HG02571 (cell line): ENCODE measurements around the gene VAV2.

ENCODE experiments used
- ATAC-seq: cut with Tn5 transposase; IDR thresholded peaks from one replicate; pipeline ENCODE4 v1.9.1; 2021; ENCODE audit warnings: mild to moderate bottlenecking, moderate library complexity; ENCODE audit not compliant: unreplicated experiment

VAV2 gene

DNA sequence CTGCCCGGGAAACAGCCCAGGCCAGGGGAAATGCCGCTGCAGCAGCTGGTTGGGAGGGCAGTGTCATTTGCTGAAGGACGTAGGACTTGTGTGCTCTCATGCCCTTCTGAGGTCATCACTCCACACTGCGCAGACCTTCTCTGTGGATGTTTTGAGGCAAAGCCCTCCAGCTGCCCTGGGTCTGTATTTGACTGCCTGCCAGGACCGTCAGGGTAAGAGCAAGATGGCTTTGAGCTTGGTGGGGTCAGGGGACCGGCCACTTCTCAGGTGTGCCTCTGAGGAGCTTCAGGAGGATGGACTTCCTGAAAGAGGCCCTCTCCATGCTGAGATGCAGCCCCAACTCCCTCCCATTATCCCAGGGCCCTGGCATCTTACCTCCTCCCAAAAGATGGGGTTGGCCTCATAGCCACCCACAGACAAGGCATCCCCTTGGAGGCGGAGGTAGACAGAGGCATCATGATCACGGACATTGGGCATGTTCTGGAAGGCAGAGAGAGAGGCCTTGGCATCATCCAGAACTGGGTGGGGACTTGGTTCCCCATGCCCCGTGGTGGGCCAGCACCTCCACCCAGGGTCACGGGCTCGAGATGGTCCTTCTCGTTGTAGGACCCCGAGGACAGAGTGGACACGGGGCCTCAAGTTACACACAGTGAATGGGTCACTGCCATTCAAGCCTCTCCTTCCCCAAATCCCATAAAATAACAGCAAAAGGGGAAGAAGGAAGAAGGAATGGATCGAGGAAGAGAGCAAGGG is 273.4 kb downstream of the VAV2 start:
- ATAC-seq: no peak

DNA sequence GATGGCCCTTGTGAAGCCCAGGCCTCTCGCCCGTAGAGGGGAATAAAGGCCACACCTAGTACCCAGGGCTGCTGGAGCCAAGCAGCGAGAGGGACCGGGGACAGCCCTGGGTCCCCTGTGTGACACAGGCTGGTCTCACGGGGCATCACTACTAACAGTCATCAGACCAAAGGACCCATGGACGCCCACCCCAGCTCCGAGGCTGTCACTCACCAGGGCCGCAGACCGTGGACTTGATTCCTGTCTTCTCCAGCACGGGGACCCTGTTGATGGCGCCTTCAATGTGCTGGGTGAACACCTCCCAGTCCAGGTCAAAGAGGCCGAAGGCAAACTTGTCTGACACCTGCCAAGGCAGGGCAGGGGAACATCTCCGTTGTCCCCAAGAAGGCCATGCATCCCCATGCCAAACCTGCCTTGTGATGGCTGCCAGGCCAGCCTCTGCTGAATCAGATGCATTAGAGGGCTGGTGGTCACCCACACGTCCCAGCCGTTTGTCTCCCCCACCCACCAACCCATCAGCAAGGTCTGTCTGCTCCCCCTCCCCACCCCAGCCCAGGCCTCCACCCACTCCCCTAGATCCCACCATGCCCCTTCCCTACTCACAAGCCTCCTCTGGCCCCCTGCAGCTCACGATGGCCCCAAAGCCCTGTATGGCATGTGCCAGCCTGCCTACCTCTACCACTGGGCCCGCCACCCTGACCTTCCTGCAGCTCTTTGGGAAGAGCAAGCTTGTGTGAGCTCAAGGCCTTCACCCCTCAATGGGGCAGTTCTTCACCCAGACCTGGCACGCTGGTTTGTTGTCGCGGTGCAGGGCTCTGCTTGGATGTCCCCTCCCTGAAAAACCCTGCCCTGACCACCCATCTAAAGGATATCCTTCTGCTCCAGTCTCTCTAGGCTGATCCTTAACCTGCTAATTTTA is 274.8 kb downstream of the VAV2 start:
- no peak for ATAC-seq

DNA sequence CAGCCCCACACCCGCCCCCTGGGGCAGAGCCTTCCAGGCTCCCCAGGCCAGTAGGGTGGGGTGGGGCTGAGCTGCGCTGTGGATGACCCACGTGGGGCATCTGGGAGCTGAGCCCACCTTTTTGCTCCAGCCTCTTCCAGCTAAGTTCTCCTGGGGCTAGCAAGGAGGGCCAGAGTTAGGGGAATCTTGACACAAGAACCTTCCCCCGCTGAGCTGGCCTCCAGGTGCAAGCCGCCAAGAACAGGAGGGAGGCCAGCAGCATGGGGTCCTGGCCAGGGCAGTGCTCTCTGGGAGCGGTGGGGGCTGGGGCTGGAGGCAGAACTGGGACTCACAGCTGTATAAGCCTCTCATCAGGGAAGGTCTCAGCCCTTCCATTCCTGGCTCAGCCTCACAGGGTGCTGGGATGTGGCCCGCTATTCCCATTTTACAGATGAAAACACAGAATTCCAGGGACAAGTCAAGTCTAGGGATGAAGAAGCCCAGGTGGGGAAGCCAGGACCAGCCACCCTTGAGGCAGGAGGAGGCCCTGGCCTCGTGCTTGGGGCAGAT is 275.5 kb downstream of the VAV2 start:
- ATAC-seq: no peak

DNA sequence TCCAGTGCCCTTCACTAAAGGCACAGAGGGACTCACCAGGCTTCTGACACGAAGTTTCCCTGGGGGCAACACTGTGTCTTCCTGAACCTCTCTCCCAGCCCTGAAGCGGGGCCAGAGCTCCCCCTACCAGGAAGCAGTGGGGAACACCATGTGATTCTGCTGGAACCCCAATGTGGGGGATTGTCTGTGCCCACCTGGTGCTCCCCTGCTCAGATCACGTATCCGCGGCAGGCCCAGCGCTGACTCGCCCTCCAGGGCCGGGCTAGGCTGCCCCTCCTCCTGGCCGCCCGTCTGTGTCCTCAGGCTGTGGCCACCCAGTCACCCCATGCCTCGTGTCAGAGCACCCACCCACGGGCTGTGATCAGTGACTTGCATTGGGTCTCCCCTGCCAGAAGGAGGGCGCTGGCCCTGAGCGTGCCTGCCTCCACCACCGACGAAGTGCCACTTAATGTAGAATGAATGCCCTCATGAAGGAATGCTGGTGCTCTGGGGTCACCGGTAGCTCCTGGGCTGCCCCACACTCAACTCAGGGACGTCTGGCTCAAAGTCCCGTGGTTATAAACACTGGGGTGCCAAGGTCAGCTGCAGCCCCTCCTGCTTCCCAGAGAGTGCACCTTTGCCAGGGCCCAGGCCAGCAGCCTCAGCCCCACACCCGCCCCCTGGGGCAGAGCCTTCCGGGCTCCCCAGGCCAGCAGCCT is 276.1 kb downstream of the VAV2 start:
- ATAC-seq: no peak

DNA sequence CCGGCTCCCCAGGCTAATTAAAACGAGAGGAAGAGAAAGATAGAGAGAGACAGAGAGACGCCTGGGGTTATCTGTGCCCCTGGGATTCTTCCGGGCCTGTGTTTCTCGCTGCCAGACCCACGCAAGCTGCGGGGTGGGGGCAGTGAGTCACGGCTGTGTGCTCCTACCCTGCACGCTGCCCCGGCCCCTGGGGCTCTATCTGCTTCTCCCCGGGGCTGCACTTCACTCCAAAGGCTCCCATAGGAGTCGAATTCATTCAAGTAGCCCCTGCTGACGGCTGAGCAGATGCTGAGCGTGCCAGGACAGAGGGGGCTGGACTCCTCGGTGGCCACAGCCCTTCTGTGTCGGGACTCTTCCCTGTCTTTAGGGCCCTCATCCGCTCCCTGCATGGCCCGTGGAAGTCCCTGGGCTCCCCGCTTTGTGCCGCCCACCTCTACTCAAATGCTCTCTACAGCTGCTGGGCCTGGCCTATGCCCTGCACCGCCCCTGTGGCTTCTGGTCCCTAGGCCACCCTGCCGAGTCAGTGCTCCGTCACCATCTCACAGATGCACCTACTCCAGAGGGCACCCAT is 276.7 kb downstream of the VAV2 start:
- no peak for ATAC-seq

DNA sequence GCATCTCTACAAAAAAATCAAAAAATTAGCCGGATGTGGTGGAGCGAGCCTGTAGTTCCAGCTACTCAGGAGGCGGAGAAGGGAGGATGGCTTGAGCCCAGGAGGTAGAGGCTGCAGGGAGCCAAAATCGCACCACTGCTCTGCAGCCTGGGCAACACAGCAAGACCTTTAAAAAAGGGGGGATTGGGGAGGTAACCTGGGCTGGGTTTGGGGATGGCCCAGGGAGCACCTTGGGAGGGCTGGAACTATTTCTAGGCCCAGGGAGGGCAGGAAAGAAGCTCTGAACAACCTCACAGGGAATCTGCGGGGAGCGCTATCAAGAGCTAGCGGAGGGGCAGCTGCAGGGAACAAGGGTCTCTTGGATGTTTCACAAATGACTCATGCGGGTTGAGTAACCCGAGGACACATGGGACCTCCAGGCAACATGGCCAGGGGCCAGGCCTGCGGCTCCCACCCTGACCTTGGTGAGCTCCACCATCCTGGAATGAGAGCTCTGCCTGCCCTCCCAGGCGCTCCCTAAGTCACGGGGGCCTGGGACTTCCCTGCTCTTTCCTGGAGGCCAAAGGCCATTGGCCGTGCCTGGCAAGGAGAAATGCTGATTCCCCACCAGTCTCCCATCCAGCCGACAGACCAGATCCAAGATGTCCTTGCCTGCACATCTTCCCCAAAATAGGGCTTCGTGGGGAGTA is 277.4 kb downstream of the VAV2 start:
- no peak for ATAC-seq

DNA sequence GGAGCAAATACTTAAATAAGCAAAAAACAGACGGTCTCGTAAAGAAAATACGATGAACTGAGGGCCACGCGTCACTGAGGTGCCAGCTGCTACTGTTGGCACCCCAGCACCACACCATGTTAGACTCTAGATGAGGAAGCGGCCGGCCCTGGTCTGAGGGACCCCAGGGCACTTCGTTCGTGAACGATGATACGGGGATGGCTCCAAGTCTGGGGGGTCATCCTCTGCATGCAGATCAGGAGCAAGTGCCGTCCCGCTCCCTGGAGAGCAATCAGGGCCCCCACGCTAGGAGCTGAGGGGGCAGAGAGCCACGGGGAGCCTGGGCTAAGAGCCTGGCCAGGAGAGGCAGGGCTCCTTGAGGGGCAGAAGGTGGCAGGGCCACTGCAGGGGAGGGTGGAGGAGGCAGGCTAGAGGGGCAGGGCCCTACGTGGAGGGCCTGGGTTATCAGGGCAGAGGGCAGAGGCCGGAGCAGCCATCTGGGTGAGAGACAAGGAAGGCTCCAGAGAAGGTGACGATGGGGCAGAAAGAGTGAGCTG is 278.1 kb downstream of the VAV2 start:
- ATAC-seq: no peak

DNA sequence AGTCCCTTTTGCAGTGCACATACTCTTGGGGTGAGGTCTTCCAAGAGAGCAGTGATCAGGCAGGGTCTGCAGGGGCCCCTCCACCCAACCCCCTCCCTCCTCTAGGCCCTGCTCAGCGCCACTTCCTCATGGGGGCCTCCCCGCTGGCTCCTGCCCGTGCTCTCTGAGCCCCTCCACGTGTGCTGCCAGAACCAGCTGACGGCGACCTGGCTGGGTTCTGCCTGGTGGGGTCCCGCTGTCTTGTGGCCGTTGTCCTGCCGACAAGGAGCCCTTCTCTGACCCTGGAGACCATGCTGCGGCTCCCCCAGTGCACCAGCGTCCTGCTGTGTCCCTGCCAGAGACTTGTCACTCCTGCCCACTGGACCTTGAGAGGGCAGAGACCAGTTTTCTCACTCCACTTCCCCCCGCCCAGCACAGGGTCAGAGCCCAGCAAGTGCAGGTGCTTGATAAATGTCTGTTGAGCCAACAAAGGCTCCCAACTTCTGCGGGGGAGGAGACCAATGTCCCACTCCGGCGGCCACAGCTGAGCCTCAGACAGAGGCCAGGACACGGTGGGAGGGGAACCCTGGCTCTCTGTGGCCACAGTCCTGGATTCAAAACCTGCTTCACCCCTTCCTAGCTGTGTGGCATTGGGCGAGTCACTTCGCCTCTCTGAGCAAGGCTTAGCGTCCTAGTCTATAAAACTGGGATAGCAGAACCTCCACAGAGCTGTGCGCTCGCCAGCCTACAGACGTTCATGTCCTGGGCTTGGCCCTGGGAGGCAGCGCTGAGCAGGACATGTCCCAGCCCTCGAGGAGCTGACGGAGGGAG is 278.8 kb downstream of the VAV2 start:
- no peak for ATAC-seq

DNA sequence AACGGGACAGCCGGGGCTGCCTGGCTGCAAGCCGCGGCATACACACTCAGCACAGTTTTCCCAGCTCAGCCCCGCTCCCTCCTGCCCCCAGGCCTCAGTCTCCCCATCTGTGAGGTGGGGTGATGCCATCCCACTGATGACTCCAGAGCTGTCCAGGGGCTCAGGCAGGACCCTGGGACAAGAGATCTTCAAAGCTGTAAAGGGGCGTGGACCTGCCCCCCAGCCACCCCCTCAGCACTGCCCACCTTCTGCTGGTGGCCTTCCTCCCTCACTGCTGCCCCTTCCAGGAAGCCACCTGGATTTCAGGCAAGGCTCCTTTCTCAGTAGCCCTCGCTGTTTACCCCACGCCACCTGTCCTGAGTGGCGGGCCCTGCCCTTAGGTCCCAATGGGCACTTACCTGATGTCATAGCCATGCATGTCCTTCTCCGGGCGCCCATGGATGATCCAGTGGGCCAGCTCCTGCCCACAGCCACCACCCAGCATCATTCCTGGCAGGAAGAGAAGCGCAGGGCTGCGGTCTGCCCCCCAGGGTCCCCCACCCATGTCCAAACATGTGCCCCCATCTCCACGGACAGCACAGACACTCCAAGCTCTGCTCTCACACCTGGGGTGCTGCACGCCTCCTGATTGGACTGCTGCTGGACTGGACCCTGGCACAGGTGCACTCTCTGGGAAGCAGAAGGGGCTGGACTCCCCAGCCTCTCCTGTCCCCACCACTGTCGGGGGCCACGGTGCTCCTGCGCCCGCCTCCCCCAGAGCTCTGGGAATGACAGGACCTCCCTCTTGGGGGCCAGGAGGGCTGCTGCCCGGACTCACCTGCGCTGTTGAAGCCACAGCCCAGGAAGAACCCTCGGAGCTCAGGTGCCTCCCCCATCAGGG is 279.7 kb downstream of the VAV2 start:
- ATAC-seq: no peak
